SU-DHL-6 (cell line): ENCODE data around the gene GLYATL2.

Experiments
- H2AFZ ChIP-seq: fragments of 200-600 bp; sonication (generic); 2 replicates; pipeline ENCODE4 v1.6.1; 2014; ENCODE audit warnings: low read depth, mild to moderate bottlenecking, moderate library complexity, mixed read lengths, antibody characterized with exemption, low read length; ENCODE audit not compliant: severe bottlenecking
- H3F3A ChIP-seq: fragments of 200-600 bp; shearing (Covaris generic); 2 replicates; pipeline ENCODE4 v1.6.0; 2016; ENCODE audit warnings: antibody characterized with exemption, mild to moderate bottlenecking; ENCODE audit not compliant: insufficient read depth
- H3K27ac ChIP-seq: fragments of 200-600 bp; sonication (generic); 2 replicates; pipeline ENCODE4 v1.5.1; 2016; ENCODE audit warnings: low read depth, mild to moderate bottlenecking, low read length, moderate library complexity, mixed read lengths
- H3K27me3 ChIP-seq: fragments of 200-600 bp; sonication (generic), shearing (Covaris generic); 2 replicates; pipeline ENCODE4 v1.6.0; 2014; ENCODE audit warnings: mild to moderate bottlenecking, low read length
- H3K36me3 ChIP-seq: fragments of 200-600 bp; sonication (generic); 2 replicates; pipeline ENCODE4 v1.6.1; 2014; ENCODE audit warnings: mild to moderate bottlenecking, low read length, mixed read lengths
- H3K4me2 ChIP-seq: fragments of 300-600, 200-600 bp; shearing (Covaris generic), sonication (generic); 2 replicates; pipeline ENCODE4 v1.6.0; 2014; ENCODE audit warnings: low read length, low read depth, mild to moderate bottlenecking; ENCODE audit not compliant: poor library complexity, severe bottlenecking
- H3K4me3 ChIP-seq: fragments of 200-600 bp; sonication (generic); 2 replicates; pipeline ENCODE4 v1.5.1; 2014; ENCODE audit warnings: antibody characterized with exemption, low read length, mild to moderate bottlenecking, mixed read lengths; ENCODE audit not compliant: insufficient read depth, poor library complexity, severe bottlenecking
- H3K79me2 ChIP-seq: fragments of 200-600 bp; sonication (generic); 2 replicates; pipeline ENCODE4 v1.6.1; 2014; ENCODE audit warnings: mild to moderate bottlenecking, low read length, moderate library complexity; ENCODE audit not compliant: insufficient read depth
- H3K9ac ChIP-seq: fragments of 200-600 bp; sonication (generic); 2 replicates; pipeline ENCODE4 v1.7.0; 2014; ENCODE audit warnings: mild to moderate bottlenecking, low read length
- H3K9me2 ChIP-seq: fragments of 200-600 bp; sonication (generic); replicated peaks from 2 replicates; pipeline ENCODE4 v1.6.1; 2014; ENCODE audit warnings: low read length; ENCODE audit not compliant: insufficient read depth
- H3K9me3 ChIP-seq: fragments of 200-600 bp; sonication (generic); 2 replicates; pipeline ENCODE4 v1.6.1; 2014; ENCODE audit warnings: low read length, mixed read lengths; ENCODE audit not compliant: insufficient read depth
- H4K20me1 ChIP-seq: fragments of 200-600 bp; sonication (generic); 2 replicates; pipeline ENCODE4 v1.6.1; 2014; ENCODE audit warnings: low read depth, mild to moderate bottlenecking, antibody characterized with exemption, low read length, moderate library complexity, mixed read lengths
- EZH2phosphoT487 ChIP-seq: fragments of 200-600 bp; sonication (generic), shearing (Covaris generic); conservative IDR thresholded peaks from 2 replicates; pipeline ENCODE4 v1.6.1; 2018; ENCODE audit warnings: mild to moderate bottlenecking, antibody characterized with exemption, low read length, moderate library complexity, mixed read lengths
- TF ChIP-seq, protein P1 (sequence below): fragments of 200-600 bp; sonication (generic); IDR thresholded peaks from one replicate; pipeline ENCODE4 v1.5.1; 2017; ENCODE audit warnings: antibody characterized with exemption, mild to moderate bottlenecking, low read length, moderate library complexity; ENCODE audit not compliant: insufficient read depth, poor library complexity, severe bottlenecking

Gene GLYATL2, protein sequence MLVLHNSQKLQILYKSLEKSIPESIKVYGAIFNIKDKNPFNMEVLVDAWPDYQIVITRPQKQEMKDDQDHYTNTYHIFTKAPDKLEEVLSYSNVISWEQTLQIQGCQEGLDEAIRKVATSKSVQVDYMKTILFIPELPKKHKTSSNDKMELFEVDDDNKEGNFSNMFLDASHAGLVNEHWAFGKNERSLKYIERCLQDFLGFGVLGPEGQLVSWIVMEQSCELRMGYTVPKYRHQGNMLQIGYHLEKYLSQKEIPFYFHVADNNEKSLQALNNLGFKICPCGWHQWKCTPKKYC

DNA sequence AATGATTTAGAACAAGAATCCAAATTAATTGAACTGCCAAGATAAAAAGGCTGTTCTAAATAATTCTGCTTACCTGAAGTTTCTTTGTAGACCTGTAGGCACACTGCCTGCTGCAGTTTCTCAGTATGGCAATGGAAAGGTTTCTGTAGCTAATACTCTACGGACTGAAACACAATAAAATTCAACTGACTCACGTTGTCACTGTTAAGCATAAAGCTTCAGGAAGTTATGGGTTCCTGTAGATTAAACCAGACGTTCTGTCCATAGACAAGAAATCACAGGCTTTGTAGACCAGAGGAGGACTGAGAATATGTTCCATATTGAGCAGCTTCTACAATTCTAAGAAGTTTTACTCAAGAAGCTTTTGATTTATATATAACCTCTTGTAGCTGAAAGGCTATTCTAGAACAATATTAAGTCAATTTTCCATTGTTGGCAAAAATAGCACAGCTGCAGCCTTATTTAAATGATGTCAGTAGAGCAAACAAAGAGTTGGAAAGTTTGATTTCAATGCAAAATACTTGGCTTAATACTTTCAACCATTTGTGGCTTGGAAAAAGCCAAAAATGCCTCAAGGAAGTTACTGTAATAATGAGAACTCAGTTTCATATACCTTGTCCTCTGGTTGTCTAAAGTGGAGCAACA is at the start of gene GLYATL2:
Gene GLYATL2 (minus strand): TSS at position 344 of the 645 bp plus-strand sequence. CDS start 5,092 bp downstream, outside the sequence.
- H3F3A ChIP-seq = no peaks in the 10 kb centered on the region
- H3K27me3 ChIP-seq = no peaks in the 10 kb centered on the region
- H3K4me3 ChIP-seq = no peak within 1 kb of the TSS
- TF ChIP-seq, protein P1, sequence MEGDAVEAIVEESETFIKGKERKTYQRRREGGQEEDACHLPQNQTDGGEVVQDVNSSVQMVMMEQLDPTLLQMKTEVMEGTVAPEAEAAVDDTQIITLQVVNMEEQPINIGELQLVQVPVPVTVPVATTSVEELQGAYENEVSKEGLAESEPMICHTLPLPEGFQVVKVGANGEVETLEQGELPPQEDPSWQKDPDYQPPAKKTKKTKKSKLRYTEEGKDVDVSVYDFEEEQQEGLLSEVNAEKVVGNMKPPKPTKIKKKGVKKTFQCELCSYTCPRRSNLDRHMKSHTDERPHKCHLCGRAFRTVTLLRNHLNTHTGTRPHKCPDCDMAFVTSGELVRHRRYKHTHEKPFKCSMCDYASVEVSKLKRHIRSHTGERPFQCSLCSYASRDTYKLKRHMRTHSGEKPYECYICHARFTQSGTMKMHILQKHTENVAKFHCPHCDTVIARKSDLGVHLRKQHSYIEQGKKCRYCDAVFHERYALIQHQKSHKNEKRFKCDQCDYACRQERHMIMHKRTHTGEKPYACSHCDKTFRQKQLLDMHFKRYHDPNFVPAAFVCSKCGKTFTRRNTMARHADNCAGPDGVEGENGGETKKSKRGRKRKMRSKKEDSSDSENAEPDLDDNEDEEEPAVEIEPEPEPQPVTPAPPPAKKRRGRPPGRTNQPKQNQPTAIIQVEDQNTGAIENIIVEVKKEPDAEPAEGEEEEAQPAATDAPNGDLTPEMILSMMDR = no peak
- TF ChIP-seq EZH2phosphoT487 = no peak
- H3K9me2 ChIP-seq = no peaks in the 10 kb centered on the region
- H4K20me1 ChIP-seq = no peaks in the 10 kb centered on the region
- H3K9ac ChIP-seq = no peak within 1 kb of the TSS
- no peaks in the 10 kb centered on the region for H3K36me3 ChIP-seq
- no peak within 1 kb of the TSS for H3K27ac ChIP-seq
- H2AFZ ChIP-seq = no peak within 1 kb of the TSS
- H3K4me2 ChIP-seq = no peak within 1 kb of the TSS
- H3K79me2 ChIP-seq = no peaks in the 10 kb centered on the region
- no peaks in the 10 kb centered on the region for H3K9me3 ChIP-seq

DNA sequence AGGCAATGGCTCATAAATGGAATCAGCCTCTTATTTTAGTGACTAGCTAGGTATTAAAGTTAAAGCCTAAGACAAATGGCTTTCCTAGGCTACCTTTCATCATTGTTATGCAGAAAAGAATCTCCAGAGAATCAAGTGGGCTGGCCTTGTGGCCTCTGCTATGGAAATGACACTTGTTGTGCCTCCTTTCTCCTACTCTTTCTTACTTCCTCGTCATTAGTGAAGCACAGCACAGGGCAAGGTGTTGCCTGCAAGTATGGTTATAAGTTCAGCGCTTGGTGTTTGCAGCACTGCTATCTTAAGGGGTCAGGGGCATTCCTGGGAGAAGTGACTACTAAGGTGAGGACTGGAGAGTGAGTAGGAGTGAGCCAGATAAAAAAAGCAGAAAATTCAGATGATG is 49.4 kb upstream of the GLYATL2 start:
- Histone ChIP-seq H3K4me3 (no peak overlapping the region), H3K9me2 (no peaks in the 10 kb centered on the region), H4K20me1 (no peaks in the 10 kb centered on the region), H3K79me2 (no peaks in the 10 kb centered on the region), H3K9ac (no peak overlapping the region), H3K4me2 (no peak overlapping the region), H3K27me3 (no peaks in the 10 kb centered on the region), H2AFZ (no peak overlapping the region), H3K27ac (no peak overlapping the region), H3K9me3 (no peaks in the 10 kb centered on the region), H3K36me3 (no peaks in the 10 kb centered on the region), H3F3A (no peaks in the 10 kb centered on the region)
- TF ChIP-seq, protein P1 = no peak
- TF ChIP-seq EZH2phosphoT487 = no peak

DNA sequence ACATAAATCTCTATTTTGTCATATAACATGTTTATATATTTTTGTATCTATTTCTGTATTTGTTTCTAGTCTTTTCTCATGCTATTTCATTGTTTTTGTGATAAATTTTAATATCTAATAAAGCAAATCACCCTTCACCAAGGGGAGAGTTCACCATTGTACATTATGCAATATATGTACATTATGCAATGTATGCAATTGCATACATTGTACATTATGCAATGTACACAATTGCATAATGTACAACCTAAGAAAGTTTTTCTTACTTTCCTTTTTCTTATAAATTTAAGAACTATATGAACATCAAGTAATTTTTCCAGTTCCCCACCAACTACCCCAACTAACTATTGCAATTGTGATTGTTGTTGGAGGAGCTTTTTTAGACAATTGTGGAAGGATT is 44.1 kb upstream of the GLYATL2 start:
- no peaks in the 10 kb centered on the region for H3K9me3 ChIP-seq
- no peak overlapping the region for H3K9ac ChIP-seq
- H3K27ac ChIP-seq = no peak overlapping the region
- H3K4me2 ChIP-seq = no peak overlapping the region
- TF ChIP-seq, protein P1 = no peak
- TF ChIP-seq EZH2phosphoT487 = no peak
- H4K20me1 ChIP-seq = no peaks in the 10 kb centered on the region
- H3K4me3 ChIP-seq = no peak overlapping the region
- no peaks in the 10 kb centered on the region for H3K79me2 ChIP-seq
- H3K27me3 ChIP-seq = no peaks in the 10 kb centered on the region
- no peaks in the 10 kb centered on the region for H3K9me2 ChIP-seq
- no peak overlapping the region for H2AFZ ChIP-seq
- H3F3A ChIP-seq = no peaks in the 10 kb centered on the region
- no peaks in the 10 kb centered on the region for H3K36me3 ChIP-seq
